HG03066 (cell line): ENCODE measurements around the gene PAX4.

Experiments used
- ATAC-seq: cut with Tn5 transposase; IDR thresholded peaks from one replicate; pipeline ENCODE4 v1.9.1; 2021; ENCODE audit warnings: low read depth; ENCODE audit not compliant: unreplicated experiment

The PAX4 gene

DNA sequence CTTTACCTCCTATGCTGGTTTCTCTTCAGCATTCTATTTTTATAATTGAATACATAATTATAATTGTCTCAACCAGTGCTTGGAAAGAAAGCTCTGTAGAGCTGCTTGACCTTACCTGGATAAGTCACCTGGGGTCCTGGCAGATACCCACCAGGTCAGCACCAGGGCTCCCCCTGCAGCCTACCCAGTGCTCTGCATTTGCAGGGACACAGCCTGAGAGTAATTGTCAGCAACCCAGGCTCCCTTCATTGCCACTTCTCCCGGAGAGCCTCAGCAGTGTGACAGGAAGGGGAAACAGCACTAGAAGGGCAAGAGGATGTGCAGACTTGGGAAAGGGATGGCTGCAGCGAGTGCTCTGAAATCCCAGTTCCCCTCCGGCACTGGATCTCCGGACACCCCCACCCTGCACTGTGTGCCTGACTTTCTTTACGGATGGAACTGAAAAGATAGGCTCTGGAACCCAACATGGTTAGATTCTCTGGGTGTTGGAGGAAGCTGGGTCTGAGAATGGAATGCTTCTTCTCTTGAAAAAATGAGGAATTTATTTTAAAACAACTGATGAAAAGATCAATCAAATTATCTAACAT lies 11.4 kb upstream of the PAX4 start:
- ATAC-seq = peak; percentile 63

DNA sequence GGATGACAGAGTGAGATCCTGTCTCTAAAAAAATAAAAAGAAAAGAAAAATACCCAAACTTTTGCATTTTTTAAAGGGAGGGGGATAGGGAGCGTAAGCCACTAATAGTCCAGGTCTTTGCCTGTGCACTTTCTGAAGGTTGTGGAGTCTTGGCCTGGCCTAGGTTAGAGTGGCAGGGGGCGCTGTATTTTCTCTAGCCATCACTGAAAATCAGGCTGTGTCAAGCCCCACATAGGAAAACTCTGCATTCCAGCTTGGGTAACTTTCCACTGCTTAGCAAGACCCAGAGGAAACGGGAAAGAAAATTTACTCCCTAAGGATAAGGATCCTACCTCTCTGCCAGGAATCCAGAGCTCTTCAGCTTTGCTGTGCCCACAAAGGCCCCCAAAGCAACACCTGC lies 10.5 kb upstream of the PAX4 start:
- ATAC-seq = no peak

DNA sequence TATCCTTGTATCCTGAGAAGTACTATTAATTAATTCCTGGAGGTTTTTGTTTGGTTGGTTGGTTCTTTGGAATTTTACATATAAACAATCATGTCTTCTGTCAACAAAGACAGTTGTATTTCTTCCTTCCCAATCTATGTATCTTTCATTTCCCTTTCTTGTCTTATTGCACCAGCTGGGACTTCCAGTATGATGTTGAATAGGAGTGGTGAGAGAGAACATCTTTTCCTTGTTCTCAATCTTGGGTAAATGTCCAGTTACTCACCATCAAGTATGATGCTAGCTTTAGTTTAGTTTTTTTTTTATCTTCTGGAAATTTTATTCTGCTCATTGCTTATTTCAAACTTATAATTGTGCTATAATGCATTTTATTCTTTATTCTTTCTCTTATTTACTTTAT lies 7.4 kb upstream of the PAX4 start:
- no peak for ATAC-seq

DNA sequence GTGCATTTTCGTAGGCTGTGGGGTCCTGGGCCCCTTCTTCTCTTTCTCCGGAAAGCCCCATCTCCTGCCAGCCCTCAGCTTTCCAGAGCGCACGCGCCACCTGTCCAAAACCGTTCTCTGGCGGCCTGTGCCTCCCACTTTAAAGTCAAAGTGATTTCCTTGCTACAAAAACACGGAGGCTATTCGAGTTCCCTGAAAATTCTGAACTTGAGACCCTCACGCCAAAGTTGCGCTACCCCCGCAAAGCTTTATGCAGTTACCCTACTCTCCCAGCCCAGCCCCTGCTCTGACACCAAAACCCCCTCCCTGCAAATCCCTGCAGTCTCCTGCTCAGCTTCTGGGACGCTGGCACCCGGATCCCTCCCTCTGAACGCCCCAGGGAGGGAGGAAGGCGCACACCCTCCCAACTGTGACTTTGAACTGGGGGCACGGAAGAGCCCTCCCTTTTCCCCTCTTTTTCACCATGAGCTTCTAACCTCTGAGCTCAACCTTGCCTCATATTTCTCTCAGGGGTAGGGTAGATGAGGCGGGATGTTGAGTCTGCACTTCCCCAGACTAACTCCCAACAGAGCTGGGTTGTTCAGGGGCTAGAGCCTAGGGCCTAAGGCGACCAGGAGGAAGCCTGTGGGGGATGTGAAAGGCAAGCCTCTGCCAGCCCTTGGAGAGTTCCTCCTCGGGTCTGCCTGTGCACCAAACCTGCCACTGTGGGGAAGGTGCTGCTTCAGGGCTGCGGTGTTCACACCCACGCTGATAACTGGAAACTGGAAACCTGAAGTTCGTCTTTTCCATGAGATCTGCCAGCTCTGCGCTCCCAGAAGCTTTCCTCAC lies 2.7 kb upstream of the PAX4 start:
- no peak for ATAC-seq

DNA sequence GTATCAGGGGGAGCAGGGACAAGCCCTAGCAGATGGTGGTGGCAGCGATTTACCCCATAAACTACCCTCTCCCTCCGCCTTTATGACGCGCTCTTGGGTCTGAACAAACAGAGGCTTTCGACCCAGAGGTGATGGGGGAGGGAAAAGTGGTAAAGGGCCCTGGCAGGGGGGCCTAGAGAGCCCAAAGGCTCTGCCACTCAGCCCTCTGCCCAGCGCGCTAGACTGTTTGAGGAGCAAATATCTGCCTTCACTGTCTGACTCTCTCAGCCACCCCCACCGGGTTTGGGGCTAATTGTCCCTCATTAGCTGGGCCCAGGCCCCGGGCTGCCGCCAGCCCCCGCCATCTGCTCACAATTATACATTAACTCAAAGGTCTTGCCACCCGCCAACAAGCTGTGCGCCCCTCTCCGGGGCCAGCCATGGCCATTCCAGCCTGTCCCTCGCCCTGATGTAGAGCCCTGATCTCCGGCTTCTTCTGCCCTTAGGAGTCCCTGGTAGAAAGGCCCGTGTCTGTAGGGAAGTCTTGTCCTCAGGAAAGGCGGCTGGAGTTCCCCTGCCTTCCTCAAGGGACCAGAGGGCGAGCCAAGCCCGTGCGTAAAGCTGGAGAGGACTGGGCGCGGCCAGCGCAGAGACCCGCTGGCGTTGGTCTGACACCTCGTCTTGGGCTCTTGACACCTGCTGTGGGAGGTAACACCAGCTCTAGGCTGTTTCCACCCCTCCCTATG lies 1.9 kb upstream of the PAX4 start:
- ATAC-seq = no peak

DNA sequence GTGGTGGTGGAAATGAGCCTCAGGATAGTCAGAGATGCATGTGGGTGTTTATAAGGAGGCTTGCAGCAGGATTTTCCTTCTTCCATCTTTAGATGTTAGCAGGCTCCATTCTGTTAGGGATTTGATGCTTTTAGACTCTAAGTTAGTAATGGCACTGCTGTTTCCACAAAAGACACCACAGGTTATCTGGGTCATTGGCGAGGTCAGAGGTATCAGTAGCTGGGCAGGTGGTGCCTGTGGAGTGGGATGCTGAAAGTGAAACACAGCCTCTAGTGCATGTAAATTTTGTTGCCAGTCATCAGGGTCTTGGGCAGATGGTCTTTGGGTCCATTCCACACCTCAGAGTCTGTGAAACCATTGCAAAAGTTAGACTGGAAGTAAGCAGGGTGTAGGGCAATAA lies 833 bp upstream of the PAX4 start:
- no peak for ATAC-seq

DNA sequence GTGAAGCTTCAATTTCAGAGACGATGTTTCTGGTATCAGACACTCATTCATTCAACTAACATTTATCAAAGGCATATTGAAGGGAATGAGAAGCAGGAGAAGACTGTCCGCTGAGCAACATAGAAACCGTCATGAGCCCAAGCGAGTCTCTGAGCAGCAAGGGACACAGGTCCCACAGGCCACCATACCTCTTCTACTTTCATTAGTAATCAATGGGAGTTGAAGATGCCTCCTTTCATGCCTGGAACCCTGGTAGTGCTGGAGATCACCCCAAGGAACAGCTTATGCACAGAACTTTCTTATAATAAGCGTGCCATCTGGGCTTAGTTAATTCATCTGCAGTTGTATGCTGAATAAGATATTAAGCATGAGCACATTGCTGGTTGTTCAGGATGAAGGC lies 1.2 kb downstream of the PAX4 start:
- no peak for ATAC-seq

DNA sequence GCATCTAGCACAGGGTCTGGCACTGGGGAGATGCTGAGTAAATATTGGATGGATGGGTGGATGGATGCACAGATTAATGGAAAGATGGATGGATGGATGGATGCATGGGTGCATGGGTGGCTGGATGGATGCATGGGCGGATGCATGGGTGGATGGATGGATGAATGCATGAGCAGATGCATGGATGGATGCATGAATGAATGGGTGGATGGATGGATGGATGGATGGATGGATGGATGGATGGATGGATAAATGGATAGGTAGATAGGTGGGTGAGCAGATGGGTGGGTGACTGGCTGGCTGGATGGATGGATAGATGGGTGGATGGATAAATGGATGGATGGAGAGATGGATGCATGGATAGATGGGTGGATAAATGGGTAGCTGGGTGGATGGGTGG lies 5.7 kb downstream of the PAX4 start:
- no peak for ATAC-seq

DNA sequence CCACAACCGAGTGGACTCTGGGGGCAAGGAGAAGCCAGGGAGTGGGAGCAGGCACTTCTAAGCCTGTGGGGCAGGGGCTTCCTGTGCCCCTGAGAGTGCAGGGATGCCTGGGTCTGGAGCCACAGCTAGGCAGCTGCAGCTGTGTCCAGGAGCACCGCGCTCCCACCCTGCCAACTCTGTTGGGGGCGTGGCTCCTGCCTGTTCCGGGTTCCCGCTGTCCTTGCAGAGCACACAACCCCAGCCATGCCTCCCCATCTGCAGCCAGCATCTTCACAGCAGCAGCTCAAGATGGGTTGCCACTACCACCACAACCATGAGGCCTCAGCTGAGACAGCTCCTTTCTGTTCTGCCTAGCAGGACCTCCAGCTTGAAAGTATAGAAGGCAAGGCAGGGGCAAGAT lies 8.6 kb downstream of the PAX4 start:
- ATAC-seq = no peak

DNA sequence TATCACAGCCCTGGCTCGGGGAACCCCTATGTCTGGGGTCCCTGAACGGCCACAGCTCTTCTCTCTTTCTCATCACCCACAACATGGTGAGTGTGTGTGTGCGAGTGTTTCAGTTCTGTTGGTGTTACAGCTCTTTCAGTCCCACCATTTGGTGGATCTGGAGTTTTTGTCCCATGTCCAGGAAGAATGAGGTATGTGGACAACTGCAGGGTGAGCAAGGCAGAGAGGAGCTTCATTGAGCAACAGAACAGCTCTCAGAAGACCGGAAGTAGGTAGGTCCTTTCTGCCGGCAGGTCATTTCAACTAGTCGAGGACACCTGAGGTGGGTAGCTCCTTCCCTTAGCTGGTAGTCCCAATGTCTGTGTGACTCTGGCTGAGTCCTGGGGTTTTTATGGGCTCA lies 9.5 kb downstream of the PAX4 start:
- no peak for ATAC-seq

DNA sequence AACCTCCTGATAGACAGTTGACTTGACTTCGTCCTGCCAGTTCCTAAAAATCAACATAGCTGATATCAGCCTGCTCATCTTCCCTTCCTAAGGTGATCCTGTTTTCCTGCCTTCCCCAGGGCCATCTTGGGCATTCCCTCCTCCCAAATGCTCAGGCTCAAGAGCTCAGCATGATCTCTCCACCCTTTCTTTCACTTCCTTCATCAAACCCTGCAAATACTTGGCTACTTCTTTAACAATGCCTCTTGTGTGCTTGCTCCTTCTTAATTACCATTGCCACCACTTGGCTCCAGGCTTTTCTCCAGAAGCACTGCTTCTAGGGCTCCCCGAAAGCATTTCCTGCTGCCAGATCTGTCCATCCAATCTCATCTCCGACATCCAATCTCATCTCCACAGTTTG lies 17.1 kb downstream of the PAX4 start:
- ATAC-seq = no peak

DNA sequence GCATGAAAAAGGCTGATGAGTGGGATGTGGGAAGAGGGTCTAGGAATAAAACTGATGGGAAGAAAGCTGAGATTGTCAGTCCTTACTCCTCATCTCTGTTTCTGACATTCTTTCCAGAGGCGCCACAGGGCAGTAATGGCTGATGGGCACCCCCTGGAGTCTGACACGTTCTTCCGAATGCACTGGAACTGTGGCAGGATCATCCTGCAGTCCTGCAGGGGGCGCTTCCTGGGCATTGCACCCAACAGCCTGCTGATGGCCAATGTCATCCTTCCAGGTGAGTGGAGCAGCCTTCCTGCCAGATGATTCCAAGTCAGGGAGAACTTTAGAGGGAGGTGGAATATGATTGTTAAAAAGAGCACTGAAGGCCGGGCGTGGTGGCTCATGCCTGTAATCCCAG lies 19.6 kb downstream of the PAX4 start:
- ATAC-seq = no peak

DNA sequence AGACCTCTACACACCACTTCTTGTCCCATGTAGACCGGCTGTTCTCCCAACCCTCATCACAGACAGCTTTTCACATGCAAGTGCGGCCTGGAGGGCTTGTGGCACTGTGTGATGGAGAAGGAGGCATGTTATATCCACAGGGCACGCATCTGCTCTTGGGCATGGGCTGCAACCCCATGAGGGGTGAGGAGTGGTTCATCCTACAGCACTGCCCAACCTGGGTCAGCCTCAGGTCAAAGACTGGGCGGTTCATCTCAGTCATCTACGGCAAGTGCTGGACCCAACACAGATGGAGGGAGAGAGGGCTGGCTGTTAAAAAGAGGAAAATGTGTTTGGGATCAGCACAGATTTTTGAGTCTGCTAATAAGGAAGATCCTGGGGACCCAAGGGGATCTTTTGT lies 22.2 kb downstream of the PAX4 start:
- no peak for ATAC-seq

DNA sequence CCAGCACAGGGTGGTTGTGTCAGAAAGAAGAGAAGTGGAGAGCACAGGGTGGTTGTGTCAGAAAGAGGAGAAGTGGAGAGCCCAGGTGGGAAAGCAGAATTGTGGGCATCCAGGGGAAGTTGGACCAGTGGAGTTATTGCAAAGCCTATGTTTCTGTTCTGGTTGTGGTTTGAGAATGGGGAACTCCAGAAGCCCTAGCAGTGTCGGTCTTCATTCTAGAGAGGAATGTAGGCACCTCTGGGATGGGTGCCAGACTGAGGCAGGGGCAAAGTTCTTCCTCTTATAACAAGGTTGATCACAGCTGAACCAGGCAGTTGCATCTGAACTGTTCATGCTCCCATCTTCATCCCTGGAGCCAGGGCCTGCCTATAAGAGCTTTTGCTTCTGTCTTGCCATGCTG lies 23.5 kb downstream of the PAX4 start:
- no peak for ATAC-seq

DNA sequence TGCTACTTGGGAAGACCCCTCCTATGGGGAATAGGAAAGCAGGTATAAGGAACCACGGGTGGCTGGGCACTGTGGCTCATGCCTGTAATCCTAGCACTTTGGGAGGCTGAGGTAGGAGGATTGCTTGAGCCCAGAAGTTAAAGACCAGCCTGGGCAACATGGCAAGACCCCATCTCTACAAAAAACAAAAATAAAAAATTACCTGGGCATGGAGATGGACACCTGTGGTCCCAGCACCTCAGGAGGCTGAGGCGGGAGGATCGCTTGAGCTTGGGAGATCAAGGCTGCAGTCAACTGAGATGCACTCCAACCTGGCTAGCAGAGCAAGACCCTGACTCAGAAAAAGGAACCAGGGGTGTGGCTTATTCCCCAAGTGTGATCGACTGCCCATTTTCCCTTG lies 25.4 kb downstream of the PAX4 start:
- ATAC-seq = no peak

DNA sequence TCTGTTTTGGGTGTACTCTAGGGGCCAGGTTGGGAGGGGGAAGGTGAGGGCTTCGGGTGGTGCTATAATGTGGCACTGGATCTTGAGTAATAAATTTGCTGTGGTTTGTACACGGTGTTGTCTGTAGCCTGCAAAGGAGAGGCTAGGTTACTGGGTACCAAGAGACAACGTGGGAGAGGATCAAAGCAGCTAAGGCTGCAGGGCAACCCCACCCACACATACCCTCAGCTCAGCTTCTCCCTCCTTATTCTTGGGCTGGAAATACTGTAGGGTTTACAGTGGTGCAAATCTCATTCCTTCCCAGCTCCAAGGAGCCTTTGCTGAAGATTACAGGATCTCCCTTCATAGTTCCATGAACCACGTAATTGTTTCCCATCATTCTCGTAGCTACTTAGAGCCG lies 26.4 kb downstream of the PAX4 start:
- ATAC-seq = no peak

DNA sequence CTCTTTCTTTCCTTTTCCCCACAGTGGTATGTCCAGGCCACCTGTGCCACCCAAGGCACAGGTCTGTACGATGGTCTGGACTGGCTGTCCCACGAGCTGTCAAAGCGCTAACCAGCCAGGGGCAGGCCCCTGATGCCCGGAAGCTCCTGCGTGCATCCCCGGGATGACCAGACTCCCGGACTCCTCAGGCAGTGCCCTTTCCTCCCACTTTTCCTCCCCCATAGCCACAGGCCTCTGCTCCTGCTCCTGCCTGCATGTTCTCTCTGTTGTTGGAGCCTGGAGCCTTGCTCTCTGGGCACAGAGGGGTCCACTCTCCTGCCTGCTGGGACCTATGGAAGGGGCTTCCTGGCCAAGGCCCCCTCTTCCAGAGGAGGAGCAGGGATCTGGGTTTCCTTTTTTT lies 26.8 kb downstream of the PAX4 start:
- no peak for ATAC-seq

DNA sequence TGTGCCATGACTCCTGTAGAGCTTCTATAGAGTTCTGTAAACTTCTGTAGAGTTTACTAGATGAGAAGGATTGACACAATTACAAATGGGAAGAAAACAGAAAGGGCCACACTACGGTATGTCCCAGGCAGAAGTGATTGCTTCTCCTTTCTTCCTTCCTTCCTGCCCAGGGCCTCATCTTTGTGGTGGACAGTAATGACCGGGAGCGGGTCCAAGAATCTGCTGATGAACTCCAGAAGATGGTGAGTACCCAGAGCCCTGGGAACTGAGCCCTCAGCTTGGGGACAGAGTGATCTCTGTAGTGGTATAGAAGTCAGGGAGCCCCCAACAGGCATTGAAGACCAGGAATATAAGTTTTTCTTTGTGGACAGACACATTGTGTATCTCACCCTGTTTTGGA lies 28.0 kb downstream of the PAX4 start:
- ATAC-seq = no peak

DNA sequence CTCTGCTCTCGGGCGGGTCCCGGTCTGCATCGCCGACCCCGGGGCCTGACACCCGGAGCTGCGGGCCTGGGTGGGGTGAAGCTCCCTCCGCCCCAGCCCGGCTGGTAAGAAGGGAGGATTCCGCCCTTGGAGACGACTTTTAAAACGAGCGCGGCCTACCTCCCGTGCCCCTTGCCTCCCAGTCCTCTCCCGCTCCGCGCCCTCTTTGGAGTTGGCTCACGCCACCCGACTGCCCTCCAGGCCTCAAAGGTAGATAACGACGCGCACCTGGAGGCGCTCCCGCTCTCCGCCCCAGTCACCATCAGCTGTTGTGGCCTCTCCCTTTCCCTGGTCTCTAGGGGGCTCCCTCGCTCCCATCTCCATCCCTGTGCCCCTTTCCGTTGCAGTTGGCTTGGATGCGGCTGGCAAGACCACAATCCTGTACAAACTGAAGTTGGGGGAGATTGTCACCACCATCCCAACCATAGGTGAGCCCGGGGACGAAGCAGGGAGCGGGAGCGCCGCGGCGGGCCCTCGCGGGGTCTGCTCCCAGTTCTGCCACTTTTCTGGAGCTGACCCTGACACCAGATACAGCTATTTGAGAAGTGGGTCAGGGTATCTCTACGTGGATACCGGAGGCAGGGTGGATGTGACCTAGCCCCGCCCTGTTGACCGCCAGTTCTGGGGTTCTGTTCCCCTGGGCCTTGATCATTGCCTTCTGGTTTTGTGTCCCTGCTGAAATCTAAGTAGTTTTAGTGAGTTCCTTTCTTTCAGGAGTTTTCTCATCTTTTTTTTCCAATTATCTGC lies 29.1 kb downstream of the PAX4 start:
- ATAC-seq = peak; percentile 29

DNA sequence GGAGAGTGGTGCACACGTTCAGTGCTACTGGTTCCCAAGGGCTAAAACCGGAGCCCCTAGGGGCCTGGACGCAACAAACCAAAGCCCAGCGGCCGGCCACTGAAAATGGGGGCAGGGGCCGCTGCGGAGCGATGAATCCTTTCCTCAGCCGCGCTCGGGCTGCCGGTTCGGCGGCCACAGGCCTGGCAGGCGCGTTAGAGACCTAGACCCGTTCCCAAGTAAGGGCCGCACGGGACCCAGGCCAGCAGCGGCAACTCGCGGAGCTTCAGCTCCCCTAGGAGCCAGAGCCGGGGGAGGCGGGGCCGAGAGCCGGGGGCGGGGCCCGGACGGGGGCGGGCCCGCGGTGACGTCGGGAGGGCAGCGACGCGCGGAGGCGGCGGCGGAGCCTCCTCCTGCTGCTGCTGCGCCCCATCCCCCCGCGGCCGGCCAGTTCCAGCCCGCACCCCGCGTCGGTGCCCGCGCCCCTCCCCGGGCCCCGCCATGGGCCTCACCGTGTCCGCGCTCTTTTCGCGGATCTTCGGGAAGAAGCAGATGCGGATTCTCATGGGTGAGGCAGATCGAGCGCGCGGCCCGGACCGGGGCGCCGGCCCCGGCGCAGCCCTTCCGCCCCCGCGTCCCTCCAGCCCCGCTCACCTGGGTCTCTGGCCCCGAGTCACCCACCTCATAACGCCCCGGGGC lies 29.8 kb downstream of the PAX4 start, which contains the start of gene ARF5:
Gene ARF5, plus strand, starts transcription at position 393 of the 678 bp plus-strand sequence. Its CDS starts 88 bp downstream, at position 481.
- ATAC-seq = peak; percentile 61
